Activated effector memory CD4-positive, alpha-beta T cell treated with anti-CD3 and anti-CD28 coated beads, Interleukin-2, amount 50 U/mL, for 16 hours (primary cell): ENCODE results near the gene THOP1.

ENCODE experiments used
- DNase-seq: peaks from one replicate; pipeline ENCODE4 v3.0.0-alpha.2; 2020

The THOP1 gene

GRCh38 chr19:2804156-2805004, 19.1 kb downstream of the THOP1 start:
- DNase-seq = no peak

- no peak for DNase-seq
Observed at GRCh38 chr19:2805261-2805900, 20.1 kb downstream of the THOP1 start.

GRCh38 chr19:2805991-2806649, 20.8 kb downstream of the THOP1 start:
- DNase-seq = no peak

- no peak for DNase-seq
Observed at GRCh38 chr19:2806736-2807378, 21.6 kb downstream of the THOP1 start.

- no peak for DNase-seq
Observed at GRCh38 chr19:2807379-2808128, 22.3 kb downstream of the THOP1 start.

- DNase-seq = no peak
Observed at GRCh38 chr19:2808129-2808941, 23.0 kb downstream of the THOP1 start.

GRCh38 chr19:2809387-2810140, 24.3 kb downstream of the THOP1 start:
- no peak for DNase-seq

GRCh38 chr19:2810141-2811091, 25.1 kb downstream of the THOP1 start:
- DNase-seq = no peak

- no peak for DNase-seq
Observed at GRCh38 chr19:2811221-2811722, 26.0 kb downstream of the THOP1 start.

GRCh38 chr19:2811735-2812413, 26.6 kb downstream of the THOP1 start:
- DNase-seq = no peak

GRCh38 chr19:2812414-2813234, 27.3 kb downstream of the THOP1 start:
- DNase-seq = no peak

GRCh38 chr19:2813235-2814160, 28.2 kb downstream of the THOP1 start:
- DNase-seq = no peak

GRCh38 chr19:2814426-2814825, 29.1 kb downstream of the THOP1 start:
- no peak for DNase-seq

- no peak for DNase-seq
Observed at GRCh38 chr19:2815191-2815614, 29.9 kb downstream of the THOP1 start.

GRCh38 chr19:2815923-2816322, 30.6 kb downstream of the THOP1 start:
- no peak for DNase-seq

- DNase-seq = no peak
Observed at GRCh38 chr19:2816641-2817040, 31.3 kb downstream of the THOP1 start.
